CD4-positive, alpha-beta memory T cell (primary cell): Measurements from ENCODE around the gene GRIK4. TPM values are rescaled to one million over a fixed set of nuclear protein-coding genes. Genes with fewer than 3 reads are reported as not detected.

ENCODE experiments used
- CTCF ChIA-PET: fragments of 350-600 bp; sonication (Branson Sonifier 250); formaldehyde crosslinking; loops from one replicate; lab custom pipeline; 2021; ENCODE audit warnings: inconsistent platforms; ENCODE audit not compliant: partially characterized antibody; lab: Charles Lee
- POLR2A ChIA-PET: fragments of 350-600 bp; sonication (Branson Sonifier 250); formaldehyde crosslinking; loops from one replicate; lab custom pipeline; 2021; ENCODE audit not compliant: partially characterized antibody; lab: Charles Lee
- DNase-seq, 5 donors: peaks; one replicate each; pipeline versions ENCODE4 v3.0.0 to v3.0.0-alpha.2; 2020 to 2022; ENCODE audit warnings: mixed read lengths in 1 of 5
- H3K27ac ChIP-seq: one replicate; pipeline ENCODE4 v1.7.0; 2013; ENCODE audit warnings: low read depth, low read length
- H3K27me3 ChIP-seq: 2 replicates; pipeline ENCODE4 v1.7.0; 2013; ENCODE audit warnings: mild to moderate bottlenecking, low read length, moderate library complexity; ENCODE audit not compliant: insufficient read depth
- H3K36me3 ChIP-seq: 2 replicates; pipeline ENCODE4 v1.7.0; 2013; ENCODE audit warnings: mild to moderate bottlenecking, low read length, moderate library complexity; ENCODE audit not compliant: insufficient read depth
- H3K4me1 ChIP-seq: 2 replicates; pipeline ENCODE4 v1.7.0; 2013; ENCODE audit warnings: mild to moderate bottlenecking, low read length, moderate library complexity; ENCODE audit not compliant: insufficient read depth
- H3K4me3 ChIP-seq, 2 donors: one replicate each; pipeline ENCODE4 v1.7.0; 2013; ENCODE audit warnings: low read length in 2 of 2, mild to moderate bottlenecking in 1 of 2
- H3K9me3 ChIP-seq, 2 donors: one replicate each; pipeline ENCODE4 v1.7.0; 2013; ENCODE audit warnings: low read length in 2 of 2, control low read depth in 1 of 2; ENCODE audit not compliant: control insufficient read depth in 1 of 2
- H3K27ac Mint-ChIP-seq, 7 donors: one replicate each; pipeline ENCODE4 v1.8.0; 2020 to 2021; ENCODE audit warnings: mixed read lengths in 7 of 7, mild to moderate bottlenecking in 6 of 7, inconsistent platforms in 3 of 7, moderate library complexity in 3 of 7
- H3K27me3 Mint-ChIP-seq, 2 donors: one replicate each; pipeline ENCODE4 v1.8.0; 2020 to 2021; ENCODE audit warnings: mixed read lengths in 2 of 2
- H3K36me3 Mint-ChIP-seq, 2 donors: one replicate each; pipeline ENCODE4 v1.8.0; 2020 to 2021; ENCODE audit warnings: mixed read lengths in 2 of 2, inconsistent platforms in 1 of 2, mild to moderate bottlenecking in 1 of 2
- H3K4me1 Mint-ChIP-seq, 4 donors: one replicate each; pipeline ENCODE4 v1.8.0; 2020 to 2021; ENCODE audit warnings: mixed read lengths in 4 of 4, mild to moderate bottlenecking in 1 of 4
- H3K4me3 Mint-ChIP-seq, 8 donors: one replicate each; pipeline ENCODE4 v1.8.0; 2020 to 2021; ENCODE audit warnings: mixed read lengths in 8 of 8, mild to moderate bottlenecking in 7 of 8, moderate library complexity in 6 of 8, inconsistent platforms in 3 of 8
- H3K9me3 Mint-ChIP-seq, 8 donors: one replicate each; pipeline ENCODE4 v1.8.0; 2020 to 2021; ENCODE audit warnings: mixed read lengths in 8 of 8, mild to moderate bottlenecking in 5 of 8, inconsistent platforms in 3 of 8, moderate library complexity in 1 of 8
- intact Hi-C: fragments of 100-400 bp; cut with micrococcal nuclease; formaldehyde crosslinking; loops from one replicate; pipeline ENCODE4 v1.15.1; 2023
- polyA plus RNA-seq, 2 donors: library from polyadenylated mRNA; unstranded; fragments of 300-500 nt; fragmentation: Illumina TruSeq; gene quantifications; one replicate each; pipeline ENCODE4 v1.2.3, GENCODE V29; 2021
- total RNA-seq, 2 experiments: library from RNA; stranded (reverse); gene quantifications; one replicate each; pipeline ENCODE4 v1.2.3, GENCODE V29; 2021

The GRIK4 gene
- total and polyA plus RNA-seq, 4 experiments from 2014 or later, result 0.06 TPM; not detected in 3

DNA sequence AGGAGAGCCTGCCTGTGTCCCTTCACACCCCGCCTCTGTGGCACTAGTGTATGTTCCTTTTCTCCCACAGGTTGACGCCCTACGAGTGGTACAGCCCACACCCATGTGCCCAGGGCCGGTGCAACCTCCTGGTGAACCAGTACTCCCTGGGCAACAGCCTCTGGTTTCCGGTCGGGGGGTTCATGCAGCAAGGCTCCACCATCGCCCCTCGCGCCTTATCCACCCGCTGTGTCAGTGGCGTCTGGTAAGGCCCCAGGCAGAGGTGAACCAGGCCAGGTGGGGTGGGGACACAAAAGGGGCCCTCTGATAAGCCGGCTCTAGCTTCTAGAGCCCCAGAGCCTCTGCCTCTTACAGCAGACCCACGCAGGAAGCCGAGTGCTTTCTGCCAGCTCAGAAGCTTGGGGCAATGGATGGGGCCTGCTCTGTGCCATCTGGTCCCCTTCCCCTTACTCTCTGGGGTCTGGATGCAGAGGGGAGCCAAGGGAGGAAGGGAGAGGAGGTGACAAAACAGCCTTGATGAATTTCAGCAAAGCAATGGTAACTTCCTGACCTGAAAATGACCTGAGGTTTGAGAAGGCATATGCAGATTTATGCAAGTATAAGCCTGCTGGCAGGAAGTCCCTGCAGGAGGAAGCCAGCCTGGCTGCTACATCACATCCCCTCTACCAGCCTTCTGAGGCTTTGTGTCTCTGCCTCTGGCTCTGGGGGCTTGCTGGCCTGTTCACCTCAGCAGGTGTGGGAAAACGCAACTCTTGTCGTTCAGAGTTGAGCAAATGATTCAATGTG is 445.4 kb downstream of the GRIK4 start:
- no peaks in the 10 kb centered on the region for H3K36me3 Mint-ChIP-seq

DNA sequence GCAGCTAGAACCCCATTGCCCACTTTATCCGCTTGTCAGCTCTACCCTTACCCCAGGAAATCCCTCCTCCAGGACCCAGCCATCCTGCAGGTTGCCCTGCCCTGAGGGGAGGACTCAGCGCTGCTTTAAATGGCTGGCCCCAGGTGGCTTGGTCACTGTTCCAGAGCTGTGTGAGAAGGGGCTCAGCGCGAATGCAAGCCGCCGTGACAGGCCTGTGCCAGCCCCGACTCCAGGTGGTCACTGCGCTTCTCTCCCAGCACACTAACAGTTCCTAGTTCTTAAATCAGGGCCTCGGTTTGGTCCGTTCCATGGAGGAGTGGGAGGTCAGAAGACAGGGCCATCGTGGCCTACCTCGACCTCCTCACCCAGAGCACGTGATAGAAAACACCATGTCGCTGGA is 446.6 kb downstream of the GRIK4 start:
- Mint-ChIP-seq H3K27ac (no peak overlapping the region), H3K4me1 (peaks cover 6 to 14% (median 11%) of the 10 kb centered on the region in 4 donors), H3K9me3 (no peaks in the 10 kb centered on the region), H3K4me3 (no peak overlapping the region), H3K27me3 (no peaks in the 10 kb centered on the region), H3K36me3 (no peaks in the 10 kb centered on the region)
- intact Hi-C loops, result no loop called here
- ChIA-PET POLR2A (no interaction called here), CTCF (no interaction called here)
- no peak for DNase-seq
- H3K4me3 ChIP-seq, result no peak overlapping the region
- no peak overlapping the region for H3K27ac ChIP-seq
- no peaks in the 10 kb centered on the region for H3K9me3 ChIP-seq
- H3K4me1 ChIP-seq, result peaks cover 14% of the 10 kb centered on the region
- H3K27me3 ChIP-seq, result no peaks in the 10 kb centered on the region
- H3K36me3 ChIP-seq, result no peaks in the 10 kb centered on the region

More for the DNA sequence above, 445.4 kb downstream of the GRIK4 start:
- peaks cover 5% of the 10 kb centered on the region for H3K27me3 ChIP-seq
- Mint-ChIP-seq H3K27ac (peak overlapping the region in 6 of 7 donors; percentile 9 to 87 (median 67)), H3K9me3 (no peaks in the 10 kb centered on the region), H3K4me3 (peak overlapping the region in 4 of 8 donors; percentile 38 to 56 (median 44)), H3K27me3 (peaks cover 0 to 3% of the 10 kb centered on the region in 2 donors), H3K4me1 (peaks cover 10 to 21% (median 13%) of the 10 kb centered on the region in 4 donors)
- peaks cover 14% of the 10 kb centered on the region for H3K4me1 ChIP-seq
- no peak overlapping the region for H3K27ac ChIP-seq
- peak overlapping the region in 1 of 2 donors; percentile 9 for H3K4me3 ChIP-seq
- DNase-seq, result peak in 4 of 5 donors; percentile 4 to 23 (median 12)
- intact Hi-C loops, result no loop called here
- CTCF ChIA-PET, result no interaction called here
- POLR2A ChIA-PET, result no interaction called here
- no peaks in the 10 kb centered on the region for H3K9me3 ChIP-seq
- no peaks in the 10 kb centered on the region for H3K36me3 ChIP-seq

DNA sequence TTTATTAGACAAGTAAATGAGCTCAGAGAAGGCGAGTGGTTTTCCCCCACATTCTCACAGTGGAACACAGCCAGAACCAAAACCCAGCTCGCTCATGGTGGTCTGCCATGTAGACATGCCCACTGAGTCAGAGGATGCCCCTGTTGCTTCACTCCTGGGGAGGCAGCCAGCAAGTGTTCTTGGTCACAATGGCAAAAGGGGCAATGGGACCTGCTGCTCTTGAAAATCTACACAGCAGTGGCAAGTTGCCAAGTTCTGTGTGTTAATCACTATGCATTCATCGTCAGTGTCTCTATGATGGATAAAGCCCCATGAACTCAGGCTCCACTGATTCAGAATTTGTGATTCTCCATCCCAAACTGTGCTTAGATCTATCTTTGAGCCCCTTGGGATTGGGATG is 447.6 kb downstream of the GRIK4 start:
- ChIA-PET CTCF (no interaction called here), POLR2A (no interaction called here)
- Histone ChIP-seq H3K4me3 (no peak overlapping the region), H3K27me3 (no peaks in the 10 kb centered on the region), H3K4me1 (peaks cover 14% of the 10 kb centered on the region), H3K27ac (no peak overlapping the region), H3K36me3 (no peaks in the 10 kb centered on the region), H3K9me3 (no peaks in the 10 kb centered on the region)
- Mint-ChIP-seq H3K4me1 (peaks cover 6 to 14% (median 11%) of the 10 kb centered on the region in 4 donors), H3K27ac (no peak overlapping the region), H3K36me3 (no peaks in the 10 kb centered on the region), H3K9me3 (no peaks in the 10 kb centered on the region), H3K27me3 (no peaks in the 10 kb centered on the region), H3K4me3 (no peak overlapping the region)
- intact Hi-C loops, result no loop called here
- no peak for DNase-seq

DNA sequence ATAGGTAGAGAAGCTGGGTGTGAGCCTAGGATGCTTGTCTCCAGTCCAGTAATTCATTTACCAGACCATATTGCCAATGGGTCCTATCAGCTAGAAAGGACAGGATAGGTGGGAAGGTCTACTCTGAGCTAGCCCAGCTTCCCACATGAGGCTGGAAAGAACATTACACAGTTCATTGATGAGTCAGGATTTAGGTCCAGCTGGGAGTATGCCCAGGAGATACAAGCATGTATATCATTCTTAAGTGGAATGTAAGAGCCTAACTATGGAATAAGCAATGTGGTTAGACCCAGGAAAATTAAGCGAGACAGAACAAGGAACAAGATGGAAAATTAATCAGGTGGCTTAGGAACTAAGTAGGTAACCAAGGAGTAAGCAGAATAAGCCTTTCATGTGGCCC is 453.3 kb downstream of the GRIK4 start:
- POLR2A ChIA-PET, result no interaction called here
- Mint-ChIP-seq H3K4me3 (no peak overlapping the region), H3K27me3 (peaks cover 3 to 8% of the 10 kb centered on the region in 2 donors), H3K36me3 (no peaks in the 10 kb centered on the region), H3K4me1 (no peaks in the 10 kb centered on the region), H3K9me3 (no peaks in the 10 kb centered on the region), H3K27ac (no peak overlapping the region)
- H3K4me1 ChIP-seq, result no peaks in the 10 kb centered on the region
- no peaks in the 10 kb centered on the region for H3K36me3 ChIP-seq
- H3K27me3 ChIP-seq, result no peaks in the 10 kb centered on the region
- H3K4me3 ChIP-seq, result no peak overlapping the region
- H3K27ac ChIP-seq, result no peak overlapping the region
- no peak for DNase-seq
- CTCF ChIA-PET, result no interaction called here
- intact Hi-C loops, result no loop called here
- no peaks in the 10 kb centered on the region for H3K9me3 ChIP-seq

DNA sequence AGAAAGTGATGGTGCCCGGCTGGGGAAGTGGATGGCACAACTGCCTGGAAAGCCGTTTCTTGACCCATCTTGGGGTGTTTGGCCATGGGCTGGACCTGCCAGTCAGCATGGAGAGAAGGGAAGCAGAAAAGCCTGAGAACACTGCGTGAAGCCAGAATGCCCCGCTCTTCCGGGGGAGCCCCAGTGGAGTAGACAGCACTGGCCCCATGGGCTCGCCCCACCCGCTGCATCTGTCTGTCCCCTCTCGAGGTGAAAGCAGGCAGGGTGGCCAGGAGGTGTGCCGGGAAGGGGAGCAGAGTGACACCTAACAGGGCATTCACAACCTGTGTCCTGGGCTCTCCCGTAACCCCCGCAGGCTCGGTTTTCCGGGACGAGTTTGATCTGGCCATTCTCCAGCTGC is 455.3 kb downstream of the GRIK4 start:
- intact Hi-C loops, result no loop called here
- Histone ChIP-seq H3K27me3 (no peaks in the 10 kb centered on the region), H3K4me3 (no peak overlapping the region), H3K36me3 (no peaks in the 10 kb centered on the region), H3K27ac (no peak overlapping the region), H3K4me1 (no peaks in the 10 kb centered on the region), H3K9me3 (no peaks in the 10 kb centered on the region)
- no peak for DNase-seq
- Mint-ChIP-seq H3K9me3 (no peaks in the 10 kb centered on the region), H3K27ac (no peak overlapping the region), H3K36me3 (no peaks in the 10 kb centered on the region), H3K27me3 (peaks cover 9 to 19% of the 10 kb centered on the region in 2 donors), H3K4me3 (no peak overlapping the region), H3K4me1 (no peaks in the 10 kb centered on the region)
- POLR2A ChIA-PET, result no interaction called here
- CTCF ChIA-PET, result no interaction called here

DNA sequence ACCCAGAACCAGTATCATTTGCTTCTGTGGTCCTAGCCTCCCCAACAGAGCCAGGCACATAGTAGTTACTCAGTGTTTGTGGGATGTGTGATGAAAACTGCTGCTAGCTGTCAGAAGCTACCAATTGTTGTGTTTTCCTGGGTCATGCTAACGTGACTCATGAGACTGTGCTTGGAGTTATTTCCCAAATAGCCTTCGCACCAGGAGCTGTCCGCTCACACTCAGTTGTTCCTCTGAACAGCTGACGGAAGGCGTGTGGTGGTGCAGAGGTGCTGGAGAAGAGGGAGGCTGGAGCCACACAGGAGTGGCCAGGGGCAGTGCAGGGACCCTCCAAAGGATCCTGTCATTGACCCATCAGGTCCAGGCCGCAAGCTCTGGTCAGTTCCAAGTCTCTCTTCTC is 458.4 kb downstream of the GRIK4 start:
- H3K36me3 Mint-ChIP-seq, result no peaks in the 10 kb centered on the region
- H3K9me3 Mint-ChIP-seq, result no peaks in the 10 kb centered on the region
- H3K27ac ChIP-seq, result no peak overlapping the region
- DNase-seq, result no peak
- no peaks in the 10 kb centered on the region for H3K4me1 Mint-ChIP-seq
- no peak overlapping the region for H3K27ac Mint-ChIP-seq
- ChIA-PET CTCF (no interaction called here), POLR2A (no interaction called here)
- no peak overlapping the region for H3K4me3 Mint-ChIP-seq
- no peak overlapping the region for H3K4me3 ChIP-seq
- H3K36me3 ChIP-seq, result no peaks in the 10 kb centered on the region
- no peaks in the 10 kb centered on the region for H3K27me3 ChIP-seq
- intact Hi-C loops, result no loop called here
- H3K9me3 ChIP-seq, result no peaks in the 10 kb centered on the region
- peaks cover 15 to 31% of the 10 kb centered on the region in 2 donors for H3K27me3 Mint-ChIP-seq
- H3K4me1 ChIP-seq, result no peaks in the 10 kb centered on the region

DNA sequence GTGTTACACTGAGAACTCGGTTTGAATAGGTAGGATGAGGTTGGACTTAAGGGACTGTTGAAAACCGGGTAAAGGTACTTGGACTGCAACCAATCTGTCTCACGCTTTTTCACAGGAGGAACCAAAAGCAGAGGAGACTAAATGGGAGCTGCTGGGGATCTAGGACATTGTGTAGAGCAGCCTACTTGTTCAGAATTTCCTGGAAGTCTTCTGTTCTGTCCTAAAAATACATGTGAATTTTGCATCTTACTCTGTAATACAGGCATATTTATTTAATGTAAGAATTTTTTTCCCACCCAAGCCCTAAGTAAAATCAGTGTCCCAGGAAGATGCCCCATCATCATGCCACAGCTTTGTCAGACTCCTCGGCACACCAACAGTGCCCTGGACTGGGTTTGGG is 460.3 kb downstream of the GRIK4 start:
- Histone ChIP-seq H3K36me3 (no peaks in the 10 kb centered on the region), H3K4me3 (no peak overlapping the region), H3K27me3 (no peaks in the 10 kb centered on the region), H3K9me3 (no peaks in the 10 kb centered on the region), H3K27ac (no peak overlapping the region), H3K4me1 (no peaks in the 10 kb centered on the region)
- no peaks in the 10 kb centered on the region for H3K36me3 Mint-ChIP-seq
- intact Hi-C loops, result no loop called here
- no peak overlapping the region for H3K4me3 Mint-ChIP-seq
- H3K4me1 Mint-ChIP-seq, result no peaks in the 10 kb centered on the region
- CTCF ChIA-PET, result no interaction called here
- H3K27me3 Mint-ChIP-seq, result peaks cover 18 to 37% of the 10 kb centered on the region in 2 donors
- H3K27ac Mint-ChIP-seq, result no peak overlapping the region
- no peak for DNase-seq
- no peaks in the 10 kb centered on the region for H3K9me3 Mint-ChIP-seq
- POLR2A ChIA-PET, result no interaction called here
